ENCODE results near the gene STK38L.

STK38L gene

DNA sequence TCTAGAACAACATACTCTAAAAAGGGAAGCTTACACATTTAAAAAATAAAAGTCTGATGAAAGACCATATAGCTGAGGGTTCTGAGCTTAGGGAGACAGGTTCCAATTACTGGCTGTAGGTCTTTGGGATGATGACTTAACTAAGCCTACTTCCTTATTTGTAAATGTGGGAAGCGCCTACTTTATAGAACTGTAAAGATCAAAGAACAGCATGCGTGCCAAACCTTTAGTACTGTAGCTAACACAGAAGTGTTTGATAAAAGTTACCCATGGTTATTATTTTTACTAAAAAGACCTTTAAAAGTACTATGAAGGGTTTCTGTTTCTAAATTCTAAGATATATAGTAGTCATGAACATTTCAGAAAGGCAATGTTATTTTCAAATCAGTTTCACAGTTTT is 35.7 kb downstream of the STK38L start:
- DNase-seq, result no peak

GRCh38 chr12:27280412-27280811 is 36.3 kb downstream of the STK38L start:
- no peak for DNase-seq

GRCh38 chr12:27282754-27283153 is 38.7 kb downstream of the STK38L start:
- no peak for DNase-seq

- no peak for DNase-seq
These were observed 39.9 kb downstream of the STK38L start for GRCh38 chr12:27284021-27284420.

DNA sequence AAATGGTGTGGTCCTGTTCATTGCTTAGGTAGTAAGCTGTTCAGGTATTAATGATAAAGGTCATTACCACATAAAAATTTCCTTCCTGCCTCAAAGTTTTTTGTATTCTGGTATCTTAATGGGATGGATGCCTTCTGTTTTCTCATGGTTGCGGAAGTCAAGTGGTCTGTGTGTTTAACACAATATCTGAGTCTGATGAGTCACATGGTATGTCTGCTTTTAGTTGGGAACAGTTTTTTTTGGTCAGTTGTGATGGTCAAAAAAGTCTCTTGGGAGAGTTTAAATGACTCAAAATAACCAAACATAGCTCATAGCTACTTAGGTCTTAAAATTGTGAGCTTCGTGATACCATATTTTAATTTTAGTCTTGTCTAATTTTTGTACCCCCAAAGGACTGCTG is 40.7 kb downstream of the STK38L start:
- no peak for DNase-seq

DNA sequence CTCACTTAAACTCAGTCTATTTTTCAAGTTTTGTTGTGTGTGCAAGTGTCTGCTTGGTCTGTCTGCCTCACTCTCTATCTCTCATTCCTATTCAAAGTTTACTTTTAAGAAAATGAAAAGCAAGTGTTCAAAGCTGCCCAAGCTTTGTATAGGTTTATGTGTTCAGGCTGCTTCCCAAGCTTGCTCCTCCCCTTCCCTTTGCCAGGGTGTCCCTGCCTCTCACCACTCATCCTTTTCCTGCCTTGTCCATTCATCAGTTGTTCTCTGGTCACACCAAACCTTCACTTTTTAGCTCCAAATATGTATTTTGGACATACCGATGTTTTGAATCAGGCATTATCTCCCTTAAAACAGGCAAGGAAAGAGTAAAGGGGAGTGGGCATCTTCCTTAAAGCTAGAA is 41.3 kb downstream of the STK38L start:
- no peak for DNase-seq

GRCh38 chr12:27289414-27289813 is 45.3 kb downstream of the STK38L start:
- no peak for DNase-seq

- no peak for DNase-seq
These were observed 46.5 kb downstream of the STK38L start for GRCh38 chr12:27290501-27291168.

GRCh38 chr12:27291862-27292261 is 47.8 kb downstream of the STK38L start:
- no peak for DNase-seq

DNA sequence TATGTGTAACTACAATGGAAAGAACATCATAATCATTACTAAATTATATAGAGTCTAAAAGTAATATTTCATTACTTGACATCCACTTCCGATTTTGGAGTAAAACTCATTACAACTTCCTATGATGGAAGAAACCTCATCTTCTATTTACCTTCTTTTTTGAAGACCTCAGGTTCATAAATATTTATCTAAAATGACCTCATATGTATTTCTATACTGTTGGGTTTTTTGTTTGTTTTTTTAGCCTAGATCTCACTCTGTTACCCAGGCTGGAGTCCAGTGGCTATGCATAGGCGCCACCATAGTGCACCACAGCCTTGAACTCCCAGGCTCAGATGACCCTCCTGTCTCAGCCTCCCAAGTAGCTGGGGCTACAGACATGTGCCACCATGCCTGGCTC is 48.6 kb downstream of the STK38L start:
- no peak for DNase-seq

GRCh38 chr12:27293463-27293862 is 49.4 kb downstream of the STK38L start:
- DNase-seq, result no peak

GRCh38 chr12:27296674-27297073 is 52.6 kb downstream of the STK38L start:
- DNase-seq, result no peak

DNA sequence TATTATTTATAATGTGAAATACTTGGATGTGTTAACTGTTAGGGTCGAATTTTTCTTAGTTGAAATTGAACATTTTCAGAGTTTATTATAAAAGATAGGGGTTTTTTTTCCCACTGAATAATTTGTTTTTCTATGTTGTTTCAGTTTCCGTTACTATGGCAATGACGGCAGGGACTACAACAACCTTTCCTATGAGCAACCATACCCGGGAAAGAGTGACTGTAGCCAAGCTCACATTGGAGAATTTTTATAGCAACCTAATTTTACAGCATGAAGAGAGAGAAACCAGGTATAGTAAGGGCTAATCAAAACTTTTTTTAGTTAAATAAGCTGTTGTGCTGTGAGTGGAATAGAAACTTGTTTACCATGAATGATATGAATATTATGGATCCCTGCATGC is 53.5 kb downstream of the STK38L start:
- no peak for DNase-seq

DNA sequence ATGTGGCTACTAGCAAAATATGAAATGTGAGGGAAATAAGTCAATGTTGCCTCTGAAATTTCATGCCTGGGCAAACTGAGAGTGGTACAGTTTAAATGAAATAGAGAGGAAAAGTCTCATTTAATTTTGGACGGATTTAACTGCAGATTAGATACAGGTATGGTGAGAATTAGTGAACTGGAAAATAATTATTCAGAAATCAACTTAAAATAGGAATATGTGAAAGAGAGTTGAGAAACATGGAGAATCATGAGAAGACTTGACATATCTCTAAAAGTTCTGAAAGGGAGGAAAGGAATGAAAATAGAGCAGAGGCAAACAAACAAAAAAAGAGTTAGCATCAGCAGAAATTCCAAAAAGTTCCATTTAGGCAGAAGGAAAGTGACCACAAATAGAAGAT is 55.0 kb downstream of the STK38L start:
- no peak for DNase-seq

DNA sequence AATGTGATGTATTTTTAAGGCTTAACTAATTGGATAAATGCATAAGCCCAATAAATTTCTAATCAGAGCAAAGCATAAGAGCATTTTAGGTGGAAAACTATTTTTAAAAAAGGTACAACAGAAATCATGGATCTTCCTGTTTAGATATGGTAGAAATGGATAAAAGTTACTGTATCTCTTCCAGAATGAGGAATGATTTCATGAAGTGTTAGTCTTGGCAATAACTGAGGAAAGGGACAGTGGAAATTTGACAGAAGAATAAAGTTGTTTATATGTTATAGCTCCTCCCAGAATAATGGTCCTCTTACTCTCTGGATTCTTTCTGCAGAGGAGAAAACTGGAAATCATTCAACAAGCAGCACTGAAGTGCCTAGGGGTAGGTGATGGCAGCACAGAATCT is 56.1 kb downstream of the STK38L start:
- no peak for DNase-seq

DNA sequence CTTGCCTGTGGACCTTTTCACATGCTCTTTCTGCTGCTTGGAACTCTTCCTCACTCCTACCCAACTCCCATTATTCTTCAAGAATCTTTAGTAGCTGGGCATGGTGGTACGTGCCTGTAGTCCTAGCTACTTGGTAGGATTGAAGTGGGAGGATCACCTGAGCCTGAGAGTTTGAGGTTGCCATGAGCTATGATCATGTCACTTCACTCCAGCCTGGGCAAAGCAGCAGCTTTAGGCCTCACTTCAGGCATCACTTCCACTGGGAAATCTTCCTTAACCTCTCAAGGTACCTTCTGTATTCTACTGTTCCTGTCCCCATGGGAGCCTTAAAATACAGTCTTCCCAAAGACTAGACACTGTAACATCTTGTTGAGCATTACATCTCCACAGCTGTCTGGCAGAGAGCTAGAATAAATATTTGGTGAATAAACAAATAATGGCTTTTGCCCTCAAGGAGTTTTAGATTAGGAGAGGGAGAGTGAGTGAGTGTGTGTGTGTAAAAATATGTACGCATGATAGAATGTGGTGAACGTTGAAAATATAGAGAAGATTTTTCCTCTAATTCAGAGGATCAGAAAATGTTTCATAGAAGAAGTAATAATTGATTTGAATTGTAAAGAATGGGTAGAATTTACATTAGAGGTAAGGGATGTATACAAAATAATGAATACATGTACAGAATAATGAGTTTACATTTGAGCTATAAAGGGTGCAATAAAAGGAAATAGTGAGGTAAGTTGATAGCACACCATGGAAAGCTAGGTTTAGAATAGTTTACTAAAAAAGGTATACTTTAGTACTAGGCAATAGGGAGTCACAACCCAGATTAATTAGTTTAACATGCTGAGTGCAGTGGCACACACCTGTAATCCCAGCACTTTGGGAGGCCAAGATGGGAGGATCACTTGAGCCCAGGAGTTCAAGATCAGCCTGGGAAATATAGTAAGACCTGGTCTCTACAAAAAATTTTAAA is 59.3 kb downstream of the STK38L start:
- DNase-seq, result no peak

GRCh38 chr12:27304856-27305255 is 60.8 kb downstream of the STK38L start:
- DNase-seq, result no peak

- DNase-seq, result peak in 1 of 2 donors; percentile 61
These were observed 61.8 kb downstream of the STK38L start for GRCh38 chr12:27305673-27306456.

GRCh38 chr12:27309293-27309994 is 65.4 kb downstream of the STK38L start:
- no peak for DNase-seq

DNA sequence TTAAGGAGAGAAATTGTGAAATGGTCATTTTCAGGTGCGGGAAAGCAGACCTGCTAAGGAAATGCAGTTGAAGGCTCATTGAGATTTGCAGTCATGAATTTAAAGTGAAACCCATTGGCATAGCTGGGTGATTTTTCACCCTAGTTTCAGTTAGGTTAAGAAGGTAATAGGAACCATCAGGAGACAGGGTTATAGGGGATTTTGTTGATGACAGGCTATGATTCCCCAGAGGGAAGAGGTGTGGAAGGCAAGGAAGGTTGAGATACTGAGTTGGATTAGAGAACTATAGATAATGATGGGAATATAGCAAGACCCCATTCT is 65.9 kb downstream of the STK38L start:
- no peak for DNase-seq

- DNase-seq, result no peak
These were observed 72.9 kb downstream of the STK38L start for GRCh38 chr12:27316947-27317346.

GRCh38 chr12:27319409-27319808 is 75.3 kb downstream of the STK38L start:
- no peak for DNase-seq

- DNase-seq, result no peak
These were observed 75.8 kb downstream of the STK38L start for GRCh38 chr12:27319848-27320247.

Data from hippocampal formation (tissue), 2 donors.